ENCODE data around the gene ABHD6. TPM values are rescaled to one million over a fixed set of nuclear protein-coding genes. Genes with fewer than 3 reads are reported as not detected.
A peak's percentile ranks its signal among the peaks of the same experiment; 100 is the strongest.
"Not testable (repeated sequence)": the region's sequence is repeated elsewhere in the genome, so short reads cannot be mapped to it uniquely, and the experiment has no call there.

Gene ABHD6
- total RNA-seq, 1 donor from 2014 or later = 7.4 TPM

DNA sequence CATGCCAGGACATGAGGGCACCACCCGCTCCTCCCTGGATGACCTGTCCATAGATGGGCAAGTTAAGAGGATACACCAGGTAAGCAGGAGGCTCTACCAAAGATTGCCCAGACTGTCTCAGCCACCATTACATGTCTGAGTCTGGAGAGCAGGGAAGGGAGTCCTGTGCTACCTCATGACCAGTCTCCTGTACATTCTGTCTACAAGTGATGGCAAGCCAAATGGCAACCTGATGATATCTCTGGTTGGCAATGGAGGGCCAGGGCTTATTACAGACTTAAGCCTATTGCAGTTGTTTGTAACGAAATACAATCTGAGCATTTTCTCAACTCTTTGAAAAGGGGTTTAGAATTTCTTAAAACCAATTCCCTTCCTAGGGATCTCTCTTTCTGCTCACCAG, 31.8 kb downstream of the ABHD6 start:
- Mint-ChIP-seq H3K4me1 (ENCODE audit: unreplicated experiment) (peaks cover 10% of the 10 kb centered on the region), H3K4me3 (ENCODE audit: unreplicated experiment) (no peak overlapping the region), H3K27me3 (ENCODE audit: unreplicated experiment) (no peaks in the 10 kb centered on the region), H3K9me3 (ENCODE audit: unreplicated experiment) (no peaks in the 10 kb centered on the region), H3K36me3 (ENCODE audit: unreplicated experiment) (peaks cover 6% of the 10 kb centered on the region), H3K27ac (ENCODE audit: unreplicated experiment) (no peak overlapping the region)
- TF ChIP-seq, protein P1, sequence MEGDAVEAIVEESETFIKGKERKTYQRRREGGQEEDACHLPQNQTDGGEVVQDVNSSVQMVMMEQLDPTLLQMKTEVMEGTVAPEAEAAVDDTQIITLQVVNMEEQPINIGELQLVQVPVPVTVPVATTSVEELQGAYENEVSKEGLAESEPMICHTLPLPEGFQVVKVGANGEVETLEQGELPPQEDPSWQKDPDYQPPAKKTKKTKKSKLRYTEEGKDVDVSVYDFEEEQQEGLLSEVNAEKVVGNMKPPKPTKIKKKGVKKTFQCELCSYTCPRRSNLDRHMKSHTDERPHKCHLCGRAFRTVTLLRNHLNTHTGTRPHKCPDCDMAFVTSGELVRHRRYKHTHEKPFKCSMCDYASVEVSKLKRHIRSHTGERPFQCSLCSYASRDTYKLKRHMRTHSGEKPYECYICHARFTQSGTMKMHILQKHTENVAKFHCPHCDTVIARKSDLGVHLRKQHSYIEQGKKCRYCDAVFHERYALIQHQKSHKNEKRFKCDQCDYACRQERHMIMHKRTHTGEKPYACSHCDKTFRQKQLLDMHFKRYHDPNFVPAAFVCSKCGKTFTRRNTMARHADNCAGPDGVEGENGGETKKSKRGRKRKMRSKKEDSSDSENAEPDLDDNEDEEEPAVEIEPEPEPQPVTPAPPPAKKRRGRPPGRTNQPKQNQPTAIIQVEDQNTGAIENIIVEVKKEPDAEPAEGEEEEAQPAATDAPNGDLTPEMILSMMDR (IDR thresholded peaks at IDR 0.05) = no peak
- no peak for DNase-seq (ENCODE audit: extremely low spot score, unreplicated experiment)

DNA sequence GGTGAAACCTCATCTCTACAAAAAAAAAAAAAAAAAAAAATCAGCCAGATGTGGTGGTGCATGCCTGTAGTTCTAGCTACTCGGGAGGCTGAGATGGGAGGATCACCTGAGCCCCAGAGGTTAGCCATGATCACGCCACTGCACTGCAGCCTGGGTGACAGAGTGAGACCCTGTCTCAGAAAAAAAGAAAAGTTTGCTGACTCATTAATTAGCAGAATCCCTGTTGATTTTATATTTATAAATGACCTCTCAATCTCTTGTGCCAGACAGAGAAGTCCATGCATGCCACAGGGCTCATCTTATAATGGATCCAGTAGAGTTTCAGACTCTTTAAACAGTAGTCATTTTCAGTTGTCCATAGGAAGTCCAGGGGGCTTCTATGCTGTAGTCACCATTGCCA, 32.9 kb downstream of the ABHD6 start:
- Mint-ChIP-seq H3K9me3 (ENCODE audit: unreplicated experiment) (no peaks in the 10 kb centered on the region), H3K27me3 (ENCODE audit: unreplicated experiment) (no peaks in the 10 kb centered on the region), H3K4me1 (ENCODE audit: unreplicated experiment) (peaks cover 10% of the 10 kb centered on the region), H3K27ac (ENCODE audit: unreplicated experiment) (no peak overlapping the region), H3K36me3 (ENCODE audit: unreplicated experiment) (peaks cover 11% of the 10 kb centered on the region), H3K4me3 (ENCODE audit: unreplicated experiment) (no peak overlapping the region)
- TF ChIP-seq, protein P1 (IDR thresholded peaks at IDR 0.05) = no peak
- no peak for DNase-seq (ENCODE audit: extremely low spot score, unreplicated experiment)

DNA sequence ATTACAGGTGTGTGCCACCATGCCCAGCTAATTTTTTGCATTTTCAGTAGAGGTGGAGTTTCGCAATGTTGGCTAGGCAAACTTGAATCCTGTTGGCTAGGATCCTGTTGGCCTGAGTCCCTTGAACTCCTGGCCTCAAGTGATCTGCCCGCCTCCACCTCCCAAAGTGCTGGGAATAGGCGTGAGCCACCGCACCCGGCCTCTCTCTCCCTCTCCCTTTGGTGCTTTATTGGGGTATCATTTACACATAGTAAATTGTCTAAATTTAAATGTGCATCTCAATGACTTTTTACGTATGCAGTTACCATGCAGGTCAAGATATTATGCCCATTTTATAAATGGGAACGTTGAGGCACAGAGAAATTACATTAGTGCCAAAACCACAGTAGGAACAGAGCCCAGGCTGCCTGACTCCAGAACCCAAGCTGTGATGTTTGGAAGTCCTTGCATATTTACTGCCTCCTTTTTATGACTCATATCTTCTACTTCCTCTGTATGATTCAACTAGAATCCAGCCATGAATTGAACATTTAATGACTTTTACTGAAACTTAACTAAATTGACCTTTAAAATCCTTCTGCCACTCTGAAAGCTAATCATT, 34.4 kb downstream of the ABHD6 start:
- no peak overlapping the region for H3K4me3 Mint-ChIP-seq (ENCODE audit: unreplicated experiment)
- DNase-seq (ENCODE audit: extremely low spot score, unreplicated experiment) = no peak
- TF ChIP-seq, protein P1 (IDR thresholded peaks at IDR 0.05) = no peak

DNA sequence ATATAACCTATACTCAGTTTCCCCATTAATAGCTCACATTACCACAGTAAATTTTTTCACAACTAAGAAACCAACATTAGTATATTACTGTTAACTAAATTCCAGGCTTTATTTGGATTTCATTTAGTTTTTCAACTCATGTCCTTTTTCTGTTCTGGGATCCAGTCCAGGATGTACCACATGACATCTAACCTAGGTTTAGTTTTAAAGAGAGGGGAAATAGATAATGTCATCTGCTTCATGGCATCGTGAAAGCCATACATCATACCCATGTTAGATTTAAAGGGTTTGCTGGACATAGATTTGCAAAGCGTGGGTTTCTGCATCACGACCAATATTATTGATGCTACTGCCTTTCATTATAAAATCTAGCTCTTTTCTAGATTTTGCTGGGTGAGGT, 35.3 kb downstream of the ABHD6 start:
- no peak overlapping the region for H3K27ac Mint-ChIP-seq (ENCODE audit: unreplicated experiment)
- TF ChIP-seq, protein P1 (IDR thresholded peaks at IDR 0.05) = no peak
- no peaks in the 10 kb centered on the region for H3K27me3 Mint-ChIP-seq (ENCODE audit: unreplicated experiment)
- H3K36me3 Mint-ChIP-seq (ENCODE audit: unreplicated experiment) = peaks cover 19% of the 10 kb centered on the region
- no peaks in the 10 kb centered on the region for H3K9me3 Mint-ChIP-seq (ENCODE audit: unreplicated experiment)
- peaks cover 10% of the 10 kb centered on the region for H3K4me1 Mint-ChIP-seq (ENCODE audit: unreplicated experiment)
- DNase-seq (ENCODE audit: extremely low spot score, unreplicated experiment) = no peak
- no peak overlapping the region for H3K4me3 Mint-ChIP-seq (ENCODE audit: unreplicated experiment)

More for the DNA sequence above, 34.4 kb downstream of the ABHD6 start:
- H3K27ac Mint-ChIP-seq (ENCODE audit: unreplicated experiment) = peak overlapping the region; percentile 73
- H3K36me3 Mint-ChIP-seq (ENCODE audit: unreplicated experiment) = peaks cover 14% of the 10 kb centered on the region
- H3K27me3 Mint-ChIP-seq (ENCODE audit: unreplicated experiment) = no peaks in the 10 kb centered on the region
- no peaks in the 10 kb centered on the region for H3K9me3 Mint-ChIP-seq (ENCODE audit: unreplicated experiment)
- peaks cover 10% of the 10 kb centered on the region for H3K4me1 Mint-ChIP-seq (ENCODE audit: unreplicated experiment)

DNA sequence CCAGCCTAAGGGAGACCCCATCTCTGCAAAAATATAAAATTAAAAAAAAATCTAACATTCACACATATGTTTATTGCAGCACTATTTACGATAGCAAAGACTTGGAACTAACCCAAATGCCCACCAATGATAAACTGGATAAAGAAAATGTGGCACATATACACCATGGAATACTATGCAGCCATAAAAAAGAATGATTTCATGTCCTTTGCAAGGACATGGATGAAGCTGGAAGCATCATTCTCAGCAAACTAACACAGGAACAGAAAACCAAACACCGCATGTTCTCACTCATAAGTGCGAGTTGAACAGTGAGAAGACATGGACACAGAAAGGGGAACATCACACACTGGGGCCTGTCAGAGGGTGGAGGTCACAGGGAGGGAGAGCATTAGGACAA, 35.8 kb downstream of the ABHD6 start:
- Mint-ChIP-seq H3K4me1 (ENCODE audit: unreplicated experiment) (peaks cover 10% of the 10 kb centered on the region), H3K36me3 (ENCODE audit: unreplicated experiment) (peaks cover 20% of the 10 kb centered on the region)
- H3K27me3 Mint-ChIP-seq (ENCODE audit: unreplicated experiment); H3K4me3 Mint-ChIP-seq (ENCODE audit: unreplicated experiment); DNase-seq (ENCODE audit: extremely low spot score, unreplicated experiment); H3K27ac Mint-ChIP-seq (ENCODE audit: unreplicated experiment); H3K9me3 Mint-ChIP-seq (ENCODE audit: unreplicated experiment): not testable (repeated sequence)
